PFSK-1 (cell line): ENCODE measurements around the gene DICER1.

Source experiments
- FOXP2 ChIP-seq: optimal IDR thresholded peaks from 2 replicates; pipeline ENCODE3; 2011; ENCODE audit warnings: borderline replicate concordance, control low read depth, inconsistent platforms; ENCODE audit not compliant: insufficient read depth; ENCODE audit errors: extremely low read length, extremely low read depth
- POLR2AphosphoS5 ChIP-seq: IDR thresholded peaks from 2 replicates; pipeline ENCODE4 v1.6.1; 2012; ENCODE audit warnings: low read depth, mild to moderate bottlenecking, control low read depth, low read length, moderate library complexity
- SIN3A ChIP-seq: IDR thresholded peaks from 2 replicates; pipeline ENCODE4 v1.6.1; 2012; ENCODE audit warnings: mild to moderate bottlenecking, low read length, moderate library complexity, borderline replicate concordance; ENCODE audit not compliant: insufficient read depth
- TAF1 ChIP-seq: IDR thresholded peaks from 2 replicates; pipeline ENCODE4 v1.6.1; 2012; ENCODE audit warnings: low read length, control low read depth, borderline replicate concordance; ENCODE audit not compliant: insufficient read depth
- TF ChIP-seq, protein P1 (sequence below), 2 experiments: IDR thresholded peaks; 2 replicates each; pipeline versions ENCODE4 v1.6.1 to v1.8.0; 2011 to 2012; ENCODE audit warnings: low read depth in 2 of 2, low read length in 2 of 2, control low read depth in 1 of 2, inconsistent platforms in 1 of 2, mild to moderate bottlenecking in 1 of 2, moderate library complexity in 1 of 2; ENCODE audit not compliant: insufficient read depth in 1 of 2

DICER1 gene

DNA sequence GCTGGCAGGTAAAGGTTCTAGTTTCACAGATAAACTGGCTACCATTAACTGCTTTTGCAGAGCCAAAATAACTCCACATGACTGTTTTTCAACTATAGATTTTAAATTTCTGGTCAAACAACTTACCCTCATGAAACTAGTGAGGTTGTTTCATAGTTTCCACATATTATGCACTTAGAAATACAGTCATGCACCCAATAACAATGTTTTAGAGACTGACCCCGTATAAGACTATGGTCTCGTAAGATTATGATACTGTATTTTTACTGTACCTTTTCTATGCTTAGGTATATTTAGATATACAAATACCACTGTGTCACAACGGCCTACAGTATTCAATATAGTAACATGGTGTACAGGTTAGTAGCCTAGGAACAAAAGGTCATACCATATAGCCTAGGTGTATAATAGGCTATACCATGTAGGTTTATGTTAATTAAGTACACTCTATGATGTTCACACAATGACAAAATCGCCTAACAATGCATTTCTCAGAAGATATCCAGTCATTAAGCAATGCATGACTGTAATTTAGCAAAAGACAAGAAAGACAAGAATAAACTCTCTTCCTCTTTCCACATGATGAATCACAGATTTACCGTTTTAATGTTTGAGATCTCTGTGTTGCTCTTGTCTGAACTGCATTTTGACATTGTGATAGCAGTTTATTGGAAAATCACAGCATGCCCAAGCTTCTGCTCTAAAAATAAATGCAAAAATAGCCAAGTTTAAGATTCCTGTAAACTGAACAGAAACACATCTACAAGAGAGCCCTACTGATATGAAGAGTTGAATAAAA is 17.1 kb downstream of the DICER1 start:
- TF ChIP-seq TAF1 (no peak), SIN3A (no peak), FOXP2 (no peak)

DNA sequence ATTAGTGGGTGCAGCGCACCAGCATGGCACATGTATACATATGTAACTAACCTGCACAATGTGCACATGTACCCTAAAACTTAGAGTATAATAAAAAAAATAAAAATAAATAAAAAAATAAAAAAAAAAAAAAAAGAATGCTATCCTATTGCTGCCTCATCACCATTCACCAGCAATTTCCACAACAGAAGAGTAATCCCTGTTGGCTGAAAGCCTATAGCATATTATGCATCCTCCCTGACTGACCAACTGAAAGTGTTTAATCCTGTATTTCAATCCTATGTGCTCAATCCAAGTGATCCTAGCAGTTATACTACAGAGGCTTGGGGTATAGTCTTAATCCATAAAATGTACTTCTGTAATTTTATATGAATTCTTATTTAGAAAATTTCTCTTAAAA is 18.5 kb downstream of the DICER1 start:
- no peak for TF ChIP-seq POLR2AphosphoS5
- TF ChIP-seq TAF1 = no peak
- TF ChIP-seq, protein P1, sequence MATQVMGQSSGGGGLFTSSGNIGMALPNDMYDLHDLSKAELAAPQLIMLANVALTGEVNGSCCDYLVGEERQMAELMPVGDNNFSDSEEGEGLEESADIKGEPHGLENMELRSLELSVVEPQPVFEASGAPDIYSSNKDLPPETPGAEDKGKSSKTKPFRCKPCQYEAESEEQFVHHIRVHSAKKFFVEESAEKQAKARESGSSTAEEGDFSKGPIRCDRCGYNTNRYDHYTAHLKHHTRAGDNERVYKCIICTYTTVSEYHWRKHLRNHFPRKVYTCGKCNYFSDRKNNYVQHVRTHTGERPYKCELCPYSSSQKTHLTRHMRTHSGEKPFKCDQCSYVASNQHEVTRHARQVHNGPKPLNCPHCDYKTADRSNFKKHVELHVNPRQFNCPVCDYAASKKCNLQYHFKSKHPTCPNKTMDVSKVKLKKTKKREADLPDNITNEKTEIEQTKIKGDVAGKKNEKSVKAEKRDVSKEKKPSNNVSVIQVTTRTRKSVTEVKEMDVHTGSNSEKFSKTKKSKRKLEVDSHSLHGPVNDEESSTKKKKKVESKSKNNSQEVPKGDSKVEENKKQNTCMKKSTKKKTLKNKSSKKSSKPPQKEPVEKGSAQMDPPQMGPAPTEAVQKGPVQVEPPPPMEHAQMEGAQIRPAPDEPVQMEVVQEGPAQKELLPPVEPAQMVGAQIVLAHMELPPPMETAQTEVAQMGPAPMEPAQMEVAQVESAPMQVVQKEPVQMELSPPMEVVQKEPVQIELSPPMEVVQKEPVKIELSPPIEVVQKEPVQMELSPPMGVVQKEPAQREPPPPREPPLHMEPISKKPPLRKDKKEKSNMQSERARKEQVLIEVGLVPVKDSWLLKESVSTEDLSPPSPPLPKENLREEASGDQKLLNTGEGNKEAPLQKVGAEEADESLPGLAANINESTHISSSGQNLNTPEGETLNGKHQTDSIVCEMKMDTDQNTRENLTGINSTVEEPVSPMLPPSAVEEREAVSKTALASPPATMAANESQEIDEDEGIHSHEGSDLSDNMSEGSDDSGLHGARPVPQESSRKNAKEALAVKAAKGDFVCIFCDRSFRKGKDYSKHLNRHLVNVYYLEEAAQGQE (IDR thresholded peaks at IDR 0.05; ENCODE audit: insufficient read depth in 1 of 2, low read depth in 2 of 2, low read length in 2 of 2) = no peak
- TF ChIP-seq SIN3A = no peak
- TF ChIP-seq FOXP2 = no peak

DNA sequence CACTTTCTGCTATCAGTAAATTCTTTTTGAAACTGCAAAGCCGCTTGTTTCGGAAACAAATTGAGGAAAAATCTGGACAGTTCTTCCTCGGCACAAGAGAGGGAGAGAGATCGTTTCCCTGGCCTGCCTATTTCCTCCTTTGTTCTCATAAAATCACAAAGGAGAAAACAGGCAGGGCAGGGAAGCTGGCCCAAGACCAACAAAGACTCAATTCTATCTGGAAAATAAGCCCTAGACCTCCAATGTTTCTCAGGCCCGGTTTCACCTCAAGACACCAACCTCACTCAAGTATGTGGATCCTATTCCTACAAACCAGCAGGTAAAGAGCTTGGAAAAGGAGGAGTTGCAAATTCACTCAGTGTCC is 19.5 kb downstream of the DICER1 start:
- TF ChIP-seq SIN3A (no peak), POLR2AphosphoS5 (no peak)

DNA sequence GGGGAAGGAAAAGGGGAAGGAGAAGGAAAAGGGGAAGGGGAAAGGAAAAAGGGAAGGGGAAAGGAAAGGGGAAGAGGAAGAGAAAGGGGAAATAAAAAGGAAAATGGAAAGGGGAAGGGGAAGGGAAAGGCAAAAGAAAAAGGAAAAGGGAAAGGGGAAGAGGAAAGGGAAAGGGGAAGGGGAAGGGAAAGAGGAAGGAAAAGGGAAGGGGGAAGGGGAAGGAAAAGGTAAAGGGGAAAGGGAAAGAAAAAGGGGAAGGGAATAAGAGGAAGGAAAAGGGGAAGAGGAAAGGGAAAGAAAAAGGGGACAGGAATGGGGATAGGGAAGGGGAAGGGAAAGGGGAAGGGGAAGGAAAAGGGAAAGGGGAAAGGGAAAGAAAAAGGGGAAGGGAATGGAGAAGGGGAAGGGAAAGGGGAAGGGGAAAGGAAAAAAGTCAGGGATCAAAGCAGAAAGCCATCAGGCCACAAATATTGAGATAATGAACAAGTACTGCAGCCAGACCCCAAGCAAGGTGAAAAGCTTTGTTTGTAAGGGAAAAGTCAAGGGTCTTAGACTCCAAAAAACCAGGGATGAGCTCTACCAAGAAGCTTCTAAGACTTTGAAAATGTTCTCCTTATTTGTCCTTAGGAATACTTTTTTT is 20.0 kb downstream of the DICER1 start:
- TF ChIP-seq SIN3A (no peak), FOXP2 (no peak), POLR2AphosphoS5 (no peak), TAF1 (no peak)
- TF ChIP-seq, protein P1 (IDR thresholded peaks at IDR 0.05; ENCODE audit: insufficient read depth in 1 of 2, low read depth in 2 of 2, low read length in 2 of 2) = no peak

DNA sequence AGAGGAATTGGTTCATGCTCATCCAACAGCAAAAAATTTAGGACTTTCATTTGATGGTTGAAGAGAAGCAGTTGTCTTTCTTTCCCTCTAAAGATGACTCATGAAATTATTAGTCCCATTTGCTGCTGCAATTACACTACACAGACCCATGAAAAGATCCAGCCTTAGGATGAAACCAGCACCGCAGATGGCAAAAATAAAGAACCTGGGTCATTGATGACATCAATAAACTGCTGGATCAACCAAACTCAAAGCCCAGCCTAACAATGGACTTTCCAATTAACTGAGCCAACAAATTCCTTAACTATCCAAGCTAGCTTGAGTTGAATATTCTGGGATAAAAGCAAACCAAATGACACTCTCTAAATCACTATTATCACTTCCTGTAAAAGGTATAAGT is 20.7 kb downstream of the DICER1 start:
- no peak for TF ChIP-seq POLR2AphosphoS5

DNA sequence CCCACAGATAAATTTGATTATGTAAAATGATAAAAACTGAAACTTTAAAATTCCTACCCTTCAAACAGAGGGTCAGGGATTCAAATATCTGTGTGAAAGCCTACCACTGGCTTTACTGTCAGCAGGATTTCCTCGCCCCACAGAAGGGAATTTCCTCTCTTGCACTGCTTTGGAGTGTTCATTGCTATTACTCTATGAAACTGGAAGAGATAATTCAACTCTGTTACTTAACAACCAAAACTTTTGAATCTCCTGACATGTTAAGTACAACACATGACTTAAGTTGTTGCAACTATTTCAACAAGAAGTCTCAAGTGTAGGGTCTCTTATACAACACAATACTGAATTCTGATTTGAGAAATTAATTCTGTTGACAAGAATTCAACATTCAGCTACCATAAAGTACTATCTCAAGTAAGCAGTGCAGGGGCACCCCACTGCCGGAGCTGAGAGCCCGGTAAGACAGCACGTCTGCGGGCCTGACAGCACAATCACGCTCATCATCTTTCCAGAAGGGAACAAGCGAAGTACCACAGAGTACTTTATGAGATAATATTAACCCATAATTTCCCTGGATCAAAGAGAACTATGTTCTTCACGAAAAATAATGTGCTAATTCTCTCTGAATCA is 22.9 kb downstream of the DICER1 start:
- no peak for TF ChIP-seq SIN3A

DNA sequence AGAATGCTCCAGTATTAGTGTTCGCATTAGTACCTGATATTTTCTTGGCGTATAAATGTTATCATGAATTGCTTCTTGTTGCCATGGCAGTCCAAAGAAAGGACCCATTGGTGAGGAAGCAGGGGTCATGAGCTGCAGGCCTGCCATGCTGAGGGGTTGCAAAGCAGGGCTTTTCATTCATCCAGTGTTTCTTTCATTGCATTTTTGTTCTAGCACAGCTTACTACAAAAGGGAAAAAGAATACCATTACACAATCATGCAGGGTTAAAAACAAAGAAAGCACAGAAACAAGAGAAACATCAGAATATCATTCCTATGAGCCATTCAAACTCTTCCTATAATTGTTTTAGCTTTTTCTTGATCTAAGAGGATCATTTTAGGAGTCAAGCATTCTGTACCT is 24.0 kb downstream of the DICER1 start:
- TF ChIP-seq POLR2AphosphoS5 (no peak), TAF1 (no peak), SIN3A (no peak)

DNA sequence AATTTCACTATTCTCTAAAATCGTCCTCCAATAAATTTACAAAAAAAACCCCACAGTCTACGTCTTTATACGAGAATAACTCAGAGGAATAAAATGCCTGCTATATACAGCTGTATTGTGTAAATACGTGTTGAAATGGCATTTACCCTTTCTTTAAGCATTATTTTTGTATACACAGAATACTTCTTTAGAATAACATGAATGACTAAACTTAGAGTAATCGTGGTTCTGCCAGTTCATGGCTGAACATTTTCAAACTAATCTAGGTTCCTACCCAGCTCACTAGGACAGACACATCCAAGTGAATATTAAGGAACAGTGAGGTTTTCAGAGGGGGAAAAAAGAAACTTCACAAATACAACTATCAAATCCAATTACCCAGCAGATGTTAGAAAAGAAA is 24.6 kb downstream of the DICER1 start:
- TF ChIP-seq POLR2AphosphoS5 (no peak), SIN3A (no peak), FOXP2 (no peak)

DNA sequence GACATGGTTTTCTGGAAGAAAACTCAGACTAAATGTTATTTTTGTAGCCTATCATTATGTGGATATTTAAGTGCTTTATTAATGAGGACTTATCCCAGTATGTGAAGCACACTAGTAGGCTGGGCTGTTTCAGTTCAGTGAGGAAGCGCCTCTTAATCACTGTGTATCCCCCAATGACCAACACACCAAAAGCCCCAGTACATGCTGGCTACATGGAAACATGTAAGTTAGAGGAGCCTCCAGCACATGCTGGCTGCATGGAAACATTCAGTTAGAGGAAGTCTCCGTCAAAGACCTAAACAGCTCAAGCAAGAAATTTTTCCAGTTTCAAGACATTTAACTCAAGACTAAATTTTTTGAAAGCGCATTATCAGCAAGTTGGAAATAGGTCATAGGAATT is 26.8 kb downstream of the DICER1 start:
- TF ChIP-seq TAF1 (no peak), POLR2AphosphoS5 (no peak), SIN3A (no peak), FOXP2 (no peak)
- TF ChIP-seq, protein P1 (IDR thresholded peaks at IDR 0.05; ENCODE audit: insufficient read depth in 1 of 2, low read depth in 2 of 2, low read length in 2 of 2) = no peak
